ENCODE data around the gene GLB1L3.
"Not testable (repeated sequence)": the region's sequence is repeated elsewhere in the genome, so short reads cannot be mapped to it uniquely, and the experiment has no call there.

GLB1L3 gene

GRCh38 chr11:134276396-134277182 lies 410 bp downstream of the GLB1L3 start:
- DNase-seq = peak in 1 of 2 experiments; percentile 38

- no peak for DNase-seq
Measured at GRCh38 chr11:134277183-134278001, 1.2 kb downstream of the GLB1L3 start.

GRCh38 chr11:134278356-134278755 lies 2.2 kb downstream of the GLB1L3 start:
- no peak for DNase-seq

GRCh38 chr11:134281635-134282034 lies 5.5 kb downstream of the GLB1L3 start:
- DNase-seq = not testable (repeated sequence)

GRCh38 chr11:134282121-134283045 lies 6.2 kb downstream of the GLB1L3 start:
- DNase-seq = no peak

GRCh38 chr11:134283461-134284230 lies 7.5 kb downstream of the GLB1L3 start:
- DNase-seq = no peak

GRCh38 chr11:134284349-134284748 lies 8.2 kb downstream of the GLB1L3 start:
- not testable (repeated sequence) for DNase-seq

GRCh38 chr11:134287561-134287960 lies 11.4 kb downstream of the GLB1L3 start:
- DNase-seq = no peak

GRCh38 chr11:134288486-134288885 lies 12.3 kb downstream of the GLB1L3 start:
- DNase-seq = no peak

GRCh38 chr11:134289167-134289566 lies 13.0 kb downstream of the GLB1L3 start:
- DNase-seq = no peak

- no peak for DNase-seq
Measured at GRCh38 chr11:134289789-134290188, 13.6 kb downstream of the GLB1L3 start.

- no peak for DNase-seq
Measured at GRCh38 chr11:134290646-134291045, 14.5 kb downstream of the GLB1L3 start.

GRCh38 chr11:134291196-134291595 lies 15.0 kb downstream of the GLB1L3 start:
- DNase-seq = no peak

- DNase-seq = no peak
Measured at GRCh38 chr11:134292661-134293060, 16.5 kb downstream of the GLB1L3 start.

GRCh38 chr11:134293119-134294113 lies 17.2 kb downstream of the GLB1L3 start:
- DNase-seq = no peak

- no peak for DNase-seq
Measured at GRCh38 chr11:134294664-134295063, 18.5 kb downstream of the GLB1L3 start.

GRCh38 chr11:134312223-134312622 lies 36.0 kb downstream of the GLB1L3 start:
- DNase-seq = no peak

- DNase-seq = no peak
Measured at GRCh38 chr11:134312807-134313206, 36.6 kb downstream of the GLB1L3 start.

GRCh38 chr11:134313379-134313778 lies 37.2 kb downstream of the GLB1L3 start:
- no peak for DNase-seq

GRCh38 chr11:134313821-134314607 lies 37.8 kb downstream of the GLB1L3 start:
- DNase-seq = no peak
